Upper lobe of right lung (tissue), 1 donor: Measurements from ENCODE around the gene VSX2. TPM values are rescaled to one million over a fixed set of nuclear protein-coding genes. Genes with fewer than 3 reads are reported as not detected.

Experiments
- ATAC-seq: fragments of 200-7000 bp; cut with Tn5 transposase; one replicate; pipeline ENCODE4 v1.9.1; 2020; ENCODE audit warnings: mild to moderate bottlenecking, moderate library complexity
- DNase-seq: peaks from one replicate; pipeline ENCODE4 v3.0.0-alpha.2; 2020
- H3K27ac ChIP-seq: fragments of 200-600 bp; one replicate; pipeline ENCODE4 v1.8.0; 2022
- H3K27me3 ChIP-seq: fragments of 200-600 bp; one replicate; pipeline ENCODE4 v1.8.0; 2022; ENCODE audit warnings: mild to moderate bottlenecking
- H3K36me3 ChIP-seq: fragments of 200-600 bp; one replicate; pipeline ENCODE4 v1.8.0; 2022
- H3K4me1 ChIP-seq: fragments of 200-600 bp; one replicate; pipeline ENCODE4 v1.8.0; 2022
- H3K4me3 ChIP-seq: fragments of 200-600 bp; one replicate; pipeline ENCODE4 v1.8.0; 2022; ENCODE audit warnings: mild to moderate bottlenecking
- H3K9me3 ChIP-seq: fragments of 200-600 bp; one replicate; pipeline ENCODE4 v1.8.0; 2022
- intact Hi-C: fragments of 100-400 bp; cut with DNase I; formaldehyde crosslinking; loops from one replicate; pipeline ENCODE4 v1.11.0; 2022
- total RNA-seq: library from RNA; stranded (reverse); fragmentation: NEBNext Ultra II Directional; extraction: Animal tissue kit (Norgen Biotek cat#: 25700); gene quantifications from one replicate; pipeline ENCODE4 v1.2.1, GENCODE V29; 2021
- TF ChIP-seq, protein P1 (sequence below): fragments of 200-600 bp; IDR thresholded peaks from one replicate; pipeline ENCODE4 v1.8.0; 2022; ENCODE audit warnings: antibody characterized with exemption
- donor health status: DM: no; HTN: yes; CAD: no; lungs with severe emphysema.

VSX2 gene
- total RNA-seq, 1 donor from 2014 or later: not detected

DNA sequence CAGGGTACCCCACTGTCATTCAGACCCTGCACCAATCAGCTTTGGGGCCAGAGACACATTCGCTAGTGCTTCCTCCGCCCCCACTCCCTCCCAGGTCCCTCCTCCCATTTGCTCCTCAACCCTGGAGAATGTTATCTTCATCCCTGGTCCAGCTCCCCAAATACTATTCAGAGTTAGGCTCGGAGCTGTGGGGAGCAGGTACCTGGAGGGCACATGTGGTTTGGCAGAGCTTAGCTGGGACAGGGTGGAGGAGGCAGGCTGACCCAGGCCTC lies 19.5 kb downstream of the VSX2 start:
- ATAC-seq (no peak), DNase-seq (no peak)
- peaks cover 6% of the 10 kb centered on the region for H3K4me1 ChIP-seq
- intact Hi-C loops: no loop called here
- no peaks in the 10 kb centered on the region for H3K9me3 ChIP-seq
- H3K27me3 ChIP-seq: no peaks in the 10 kb centered on the region
- no peak overlapping the region for H3K27ac ChIP-seq
- no peaks in the 10 kb centered on the region for H3K36me3 ChIP-seq
- TF ChIP-seq, protein P1, sequence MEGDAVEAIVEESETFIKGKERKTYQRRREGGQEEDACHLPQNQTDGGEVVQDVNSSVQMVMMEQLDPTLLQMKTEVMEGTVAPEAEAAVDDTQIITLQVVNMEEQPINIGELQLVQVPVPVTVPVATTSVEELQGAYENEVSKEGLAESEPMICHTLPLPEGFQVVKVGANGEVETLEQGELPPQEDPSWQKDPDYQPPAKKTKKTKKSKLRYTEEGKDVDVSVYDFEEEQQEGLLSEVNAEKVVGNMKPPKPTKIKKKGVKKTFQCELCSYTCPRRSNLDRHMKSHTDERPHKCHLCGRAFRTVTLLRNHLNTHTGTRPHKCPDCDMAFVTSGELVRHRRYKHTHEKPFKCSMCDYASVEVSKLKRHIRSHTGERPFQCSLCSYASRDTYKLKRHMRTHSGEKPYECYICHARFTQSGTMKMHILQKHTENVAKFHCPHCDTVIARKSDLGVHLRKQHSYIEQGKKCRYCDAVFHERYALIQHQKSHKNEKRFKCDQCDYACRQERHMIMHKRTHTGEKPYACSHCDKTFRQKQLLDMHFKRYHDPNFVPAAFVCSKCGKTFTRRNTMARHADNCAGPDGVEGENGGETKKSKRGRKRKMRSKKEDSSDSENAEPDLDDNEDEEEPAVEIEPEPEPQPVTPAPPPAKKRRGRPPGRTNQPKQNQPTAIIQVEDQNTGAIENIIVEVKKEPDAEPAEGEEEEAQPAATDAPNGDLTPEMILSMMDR: no peak
- no peak overlapping the region for H3K4me3 ChIP-seq

DNA sequence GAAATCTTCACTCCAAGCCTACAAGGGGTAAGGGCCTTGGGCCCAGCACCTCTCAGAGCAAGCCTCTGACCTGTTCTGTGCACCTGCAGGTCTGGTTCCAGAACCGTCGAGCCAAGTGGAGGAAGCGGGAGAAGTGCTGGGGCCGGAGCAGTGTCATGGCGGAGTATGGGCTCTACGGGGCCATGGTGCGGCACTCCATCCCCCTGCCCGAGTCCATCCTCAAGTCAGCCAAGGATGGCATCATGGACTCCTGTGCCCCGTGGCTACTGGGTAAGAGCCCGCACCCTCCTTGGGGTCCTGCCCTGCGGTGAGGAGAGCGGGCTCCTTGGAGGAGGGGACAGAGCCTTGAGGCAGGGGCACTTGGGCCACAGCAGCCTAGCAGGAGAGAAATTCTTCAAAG lies 20.3 kb downstream of the VSX2 start:
- Histone ChIP-seq H3K36me3 (no peaks in the 10 kb centered on the region), H3K4me3 (no peak overlapping the region), H3K27ac (no peak overlapping the region), H3K9me3 (no peaks in the 10 kb centered on the region), H3K27me3 (no peaks in the 10 kb centered on the region), H3K4me1 (peaks cover 6% of the 10 kb centered on the region)
- ATAC-seq: no peak
- no peak for DNase-seq
- intact Hi-C loops: no loop called here
- TF ChIP-seq, protein P1: no peak

DNA sequence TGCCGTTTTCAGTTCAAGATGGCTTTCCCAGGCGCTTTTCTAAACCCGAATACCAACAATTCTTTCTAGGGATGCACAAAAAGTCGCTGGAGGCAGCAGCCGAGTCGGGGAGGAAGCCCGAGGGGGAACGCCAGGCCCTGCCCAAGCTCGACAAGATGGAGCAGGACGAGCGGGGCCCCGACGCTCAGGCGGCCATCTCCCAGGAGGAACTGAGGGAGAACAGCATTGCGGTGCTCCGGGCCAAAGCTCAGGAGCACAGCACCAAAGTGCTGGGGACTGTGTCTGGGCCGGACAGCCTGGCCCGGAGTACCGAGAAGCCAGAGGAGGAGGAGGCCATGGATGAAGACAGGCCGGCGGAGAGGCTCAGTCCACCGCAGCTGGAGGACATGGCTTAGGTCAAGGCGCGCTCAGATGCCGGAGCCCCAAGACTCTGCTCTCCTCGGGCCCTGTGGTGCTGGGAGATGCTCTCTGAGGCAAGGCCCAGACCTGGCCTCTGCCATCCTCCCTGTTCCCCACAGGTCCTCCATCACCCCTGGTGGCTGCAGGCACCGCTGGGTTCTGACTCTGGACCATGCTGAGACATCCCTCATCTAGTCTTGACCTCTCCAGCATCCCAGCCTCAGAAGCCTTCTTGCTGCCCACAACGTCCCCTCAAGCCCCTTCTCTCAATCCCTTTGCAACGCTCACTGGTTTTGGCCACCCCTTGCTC lies 21.4 kb downstream of the VSX2 start:
- peaks cover 6% of the 10 kb centered on the region for H3K4me1 ChIP-seq
- intact Hi-C loops: no loop called here
- no peaks in the 10 kb centered on the region for H3K27me3 ChIP-seq
- no peaks in the 10 kb centered on the region for H3K9me3 ChIP-seq
- ATAC-seq (no peak), DNase-seq (no peak)
- no peaks in the 10 kb centered on the region for H3K36me3 ChIP-seq
- H3K4me3 ChIP-seq: no peak overlapping the region
- no peak overlapping the region for H3K27ac ChIP-seq
- TF ChIP-seq, protein P1: no peak

DNA sequence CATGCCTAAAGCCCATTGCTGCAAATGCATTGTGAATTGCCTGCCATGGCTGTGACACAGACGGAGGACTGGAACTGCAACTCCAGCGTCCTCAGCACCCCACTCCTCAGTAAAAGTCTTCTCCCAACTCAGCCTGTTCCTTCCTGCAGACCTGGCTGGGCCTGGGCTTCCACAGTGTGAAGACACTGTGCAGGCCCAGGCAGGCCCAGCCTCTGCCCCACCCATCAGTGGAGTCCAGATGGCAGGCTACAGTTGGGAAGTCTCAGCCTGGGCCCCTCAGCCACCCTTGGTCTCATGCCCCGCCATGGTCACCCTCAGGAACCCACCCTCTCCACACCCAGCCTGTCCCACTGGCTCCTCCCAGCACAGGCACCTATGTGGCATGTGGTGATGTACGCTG lies 22.0 kb downstream of the VSX2 start:
- H3K36me3 ChIP-seq: no peaks in the 10 kb centered on the region
- intact Hi-C loops: no loop called here
- H3K27ac ChIP-seq: no peak overlapping the region
- TF ChIP-seq, protein P1: no peak
- no peaks in the 10 kb centered on the region for H3K27me3 ChIP-seq
- no peaks in the 10 kb centered on the region for H3K9me3 ChIP-seq
- ATAC-seq: no peak
- no peak for DNase-seq
- no peak overlapping the region for H3K4me3 ChIP-seq
- peaks cover 6% of the 10 kb centered on the region for H3K4me1 ChIP-seq

DNA sequence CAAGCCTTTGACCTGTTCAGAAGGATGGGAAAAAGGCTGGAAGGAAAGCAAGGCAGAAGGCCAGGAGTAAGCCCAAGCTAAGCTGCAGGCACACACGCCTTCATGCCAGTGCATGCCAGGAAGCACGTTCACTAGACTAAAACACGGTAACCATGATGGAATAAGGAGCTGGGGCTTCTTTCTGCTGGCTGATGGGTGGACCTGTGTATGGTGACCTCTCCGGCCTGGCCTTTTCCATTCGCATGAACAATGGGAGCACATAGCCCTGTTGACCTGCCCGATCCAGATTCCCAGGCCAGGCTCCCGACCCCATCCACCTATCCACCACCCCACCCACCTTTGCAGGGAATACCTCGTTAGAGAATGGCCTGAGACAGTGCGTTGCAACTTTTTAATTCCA lies 22.8 kb downstream of the VSX2 start:
- Histone ChIP-seq H3K36me3 (no peaks in the 10 kb centered on the region), H3K4me1 (peaks cover 3% of the 10 kb centered on the region), H3K27ac (no peak overlapping the region), H3K9me3 (no peaks in the 10 kb centered on the region), H3K4me3 (no peak overlapping the region), H3K27me3 (no peaks in the 10 kb centered on the region)
- no peak for ATAC-seq
- intact Hi-C loops: no loop called here
- no peak for DNase-seq
- TF ChIP-seq, protein P1: no peak

DNA sequence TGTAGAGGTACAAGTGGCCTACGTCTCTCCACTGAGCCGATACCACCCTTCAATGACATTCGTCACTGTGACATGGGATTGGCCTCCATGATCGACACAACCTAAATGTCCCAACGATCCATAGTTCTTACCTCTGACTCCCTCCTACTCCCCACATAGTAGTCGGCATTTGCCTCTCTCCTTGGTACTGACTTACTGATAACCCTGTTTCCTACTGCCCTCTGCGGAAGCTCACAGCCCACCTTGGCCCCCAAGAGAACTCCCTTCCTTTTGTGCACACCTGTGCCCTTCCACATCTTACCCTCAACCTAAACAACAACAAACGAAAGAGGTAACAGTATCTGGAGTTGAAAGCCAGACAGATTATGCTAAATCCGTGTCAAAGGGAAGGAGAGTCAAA lies 23.9 kb downstream of the VSX2 start:
- Histone ChIP-seq H3K9me3 (no peaks in the 10 kb centered on the region), H3K36me3 (no peaks in the 10 kb centered on the region), H3K27me3 (no peaks in the 10 kb centered on the region), H3K4me3 (no peak overlapping the region), H3K4me1 (no peaks in the 10 kb centered on the region), H3K27ac (no peak overlapping the region)
- DNase-seq (no peak), ATAC-seq (no peak)
- TF ChIP-seq, protein P1: no peak
- intact Hi-C loops: no loop called here
